ENCODE measurements around the gene SLC17A2.

The SLC17A2 gene

GRCh38 chr6:25893778-25894177, 36.7 kb downstream of the SLC17A2 start:
- H3K79me1 ChIP-seq (ENCODE audit: low read length), result no peaks in the 10 kb centered on the region
- no CpG with 5 or more reads among the region's 6 CpGs for WGBS (ENCODE audit: extremely low coverage, insufficient coverage, low lambda C conversion rate)
- H3K18ac ChIP-seq (ENCODE audit: low read length), result no peak overlapping the region
- no peak overlapping the region for H3K27ac ChIP-seq (ENCODE audit: low read depth, low read length)
- no peaks in the 10 kb centered on the region for H3K36me3 ChIP-seq (ENCODE audit: control insufficient read depth, insufficient read depth, low read length)
- no peak overlapping the region for H3K4ac ChIP-seq (ENCODE audit: low read depth, low read length)
- H3K56ac ChIP-seq (ENCODE audit: low read length), result no peak overlapping the region
- no peak overlapping the region for H2BK5ac ChIP-seq (ENCODE audit: low read length)
- no peak overlapping the region for H2AK5ac ChIP-seq (ENCODE audit: low read length)
- DNase-seq, result no peak
- peaks cover 4% of the 10 kb centered on the region for H3K4me1 ChIP-seq (ENCODE audit: control insufficient read depth, low read depth, low read length)
- no peak overlapping the region for H3K4me2 ChIP-seq (ENCODE audit: low read length)
- no peak overlapping the region for H2BK120ac ChIP-seq (ENCODE audit: low read depth, low read length)
- H3K23ac ChIP-seq (ENCODE audit: low read length), result no peak overlapping the region
- H4K5ac ChIP-seq (ENCODE audit: low read length), result no peak overlapping the region
- H4K8ac ChIP-seq (ENCODE audit: low read depth, low read length), result no peak overlapping the region
- H3K79me2 ChIP-seq (ENCODE audit: control insufficient read depth, insufficient read depth, low read length), result no peaks in the 10 kb centered on the region
- H3K27me3 ChIP-seq (ENCODE audit: insufficient read depth, low read length, poor library complexity), result no peaks in the 10 kb centered on the region
- H2BK15ac ChIP-seq (replicated peaks; ENCODE audit: low read depth), result no peak overlapping the region
- H3K4me3 ChIP-seq (ENCODE audit: low read length), result no peak overlapping the region
- H3K9ac ChIP-seq (ENCODE audit: low read length), result no peak overlapping the region

DNA sequence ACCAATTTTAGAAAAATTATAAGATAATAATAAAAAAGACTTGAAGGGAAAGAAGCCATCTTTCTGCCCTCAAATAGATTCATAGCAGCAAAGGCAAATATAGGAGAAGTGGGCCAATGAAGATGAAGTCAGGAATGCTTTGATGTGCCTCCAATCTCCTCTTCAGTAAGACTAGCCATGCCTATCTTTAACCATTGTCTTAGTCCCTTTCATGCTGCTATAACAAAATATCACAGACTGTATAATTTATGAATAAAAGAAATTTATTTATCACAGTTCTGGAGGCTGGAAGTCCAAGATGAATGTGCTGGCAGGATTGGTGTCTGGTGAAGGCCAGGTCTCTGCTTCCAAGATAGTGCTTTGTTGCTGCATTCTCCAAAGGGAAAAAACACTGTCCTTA, 37.6 kb downstream of the SLC17A2 start:
- Histone ChIP-seq H3K56ac (ENCODE audit: low read length) (no peak overlapping the region), H3K79me1 (ENCODE audit: low read length) (no peaks in the 10 kb centered on the region), H3K36me3 (ENCODE audit: control insufficient read depth, insufficient read depth, low read length) (no peaks in the 10 kb centered on the region), H2BK5ac (ENCODE audit: low read length) (no peak overlapping the region), H3K4me3 (ENCODE audit: low read length) (no peak overlapping the region), H3K27me3 (ENCODE audit: insufficient read depth, low read length, poor library complexity) (no peaks in the 10 kb centered on the region), H3K9ac (ENCODE audit: low read length) (no peak overlapping the region), H3K4ac (ENCODE audit: low read depth, low read length) (no peak overlapping the region), H2AK5ac (ENCODE audit: low read length) (no peak overlapping the region), H2BK15ac (replicated peaks; ENCODE audit: low read depth) (no peak overlapping the region), H3K4me2 (ENCODE audit: low read length) (no peak overlapping the region), H3K18ac (ENCODE audit: low read length) (no peak overlapping the region), H3K23ac (ENCODE audit: low read length) (no peak overlapping the region), H3K27ac (ENCODE audit: low read depth, low read length) (no peak overlapping the region), H4K5ac (ENCODE audit: low read length) (no peak overlapping the region), H2BK120ac (ENCODE audit: low read depth, low read length) (no peak overlapping the region), H3K4me1 (ENCODE audit: control insufficient read depth, low read depth, low read length) (no peaks in the 10 kb centered on the region), H3K79me2 (ENCODE audit: control insufficient read depth, insufficient read depth, low read length) (no peaks in the 10 kb centered on the region), H4K8ac (ENCODE audit: low read depth, low read length) (no peak overlapping the region)
- no peak for DNase-seq

- DNase-seq, result peak; percentile 67
- H2BK120ac ChIP-seq (ENCODE audit: low read depth, low read length), result no peak overlapping the region
- no peak overlapping the region for H2AK5ac ChIP-seq (ENCODE audit: low read length)
- H4K8ac ChIP-seq (ENCODE audit: low read depth, low read length), result no peak overlapping the region
- H3K36me3 ChIP-seq (ENCODE audit: control insufficient read depth, insufficient read depth, low read length), result no peaks in the 10 kb centered on the region
- no peaks in the 10 kb centered on the region for H3K4me1 ChIP-seq (ENCODE audit: control insufficient read depth, low read depth, low read length)
- no peaks in the 10 kb centered on the region for H3K79me1 ChIP-seq (ENCODE audit: low read length)
- no peak overlapping the region for H3K18ac ChIP-seq (ENCODE audit: low read length)
- no peak overlapping the region for H3K27ac ChIP-seq (ENCODE audit: low read depth, low read length)
- no peak overlapping the region for H3K4ac ChIP-seq (ENCODE audit: low read depth, low read length)
- no peak overlapping the region for H3K23ac ChIP-seq (ENCODE audit: low read length)
- H3K9ac ChIP-seq (ENCODE audit: low read length), result no peak overlapping the region
- H3K56ac ChIP-seq (ENCODE audit: low read length), result no peak overlapping the region
- no peaks in the 10 kb centered on the region for H3K79me2 ChIP-seq (ENCODE audit: control insufficient read depth, insufficient read depth, low read length)
- no peak overlapping the region for H3K4me3 ChIP-seq (ENCODE audit: low read length)
- H3K4me2 ChIP-seq (ENCODE audit: low read length), result no peak overlapping the region
- H4K5ac ChIP-seq (ENCODE audit: low read length), result no peak overlapping the region
- H3K27me3 ChIP-seq (ENCODE audit: insufficient read depth, low read length, poor library complexity), result no peaks in the 10 kb centered on the region
- H2BK15ac ChIP-seq (replicated peaks; ENCODE audit: low read depth), result no peak overlapping the region
- WGBS (ENCODE audit: extremely low coverage, insufficient coverage, low lambda C conversion rate), result no CpG with 5 or more reads among the region's 5 CpGs
- H2BK5ac ChIP-seq (ENCODE audit: low read length), result no peak overlapping the region
Measured at GRCh38 chr6:25889877-25890853, 40.3 kb downstream of the SLC17A2 start.

- no peak overlapping the region for H2BK15ac ChIP-seq (replicated peaks; ENCODE audit: low read depth)
Measured at GRCh38 chr6:25888626-25889025, 41.9 kb downstream of the SLC17A2 start.

GRCh38 chr6:25886066-25886465, 44.4 kb downstream of the SLC17A2 start:
- no peaks in the 10 kb centered on the region for H3K79me2 ChIP-seq (ENCODE audit: control insufficient read depth, insufficient read depth, low read length)
- H3K4me1 ChIP-seq (ENCODE audit: control insufficient read depth, low read depth, low read length), result no peaks in the 10 kb centered on the region
- no peak overlapping the region for H3K56ac ChIP-seq (ENCODE audit: low read length)
- no CpG with 5 or more reads among the region's 2 CpGs for WGBS (ENCODE audit: extremely low coverage, insufficient coverage, low lambda C conversion rate)
- no peaks in the 10 kb centered on the region for H3K36me3 ChIP-seq (ENCODE audit: control insufficient read depth, insufficient read depth, low read length)
- H3K18ac ChIP-seq (ENCODE audit: low read length), result no peak overlapping the region
- DNase-seq, result no peak
- H3K27me3 ChIP-seq (ENCODE audit: insufficient read depth, low read length, poor library complexity), result no peaks in the 10 kb centered on the region
- no peak overlapping the region for H3K4me3 ChIP-seq (ENCODE audit: low read length)
- no peak overlapping the region for H3K4me2 ChIP-seq (ENCODE audit: low read length)
- H3K23ac ChIP-seq (ENCODE audit: low read length), result no peak overlapping the region
- no peak overlapping the region for H2BK15ac ChIP-seq (replicated peaks; ENCODE audit: low read depth)
- no peak overlapping the region for H3K27ac ChIP-seq (ENCODE audit: low read depth, low read length)
- no peak overlapping the region for H3K9ac ChIP-seq (ENCODE audit: low read length)
- H2AK5ac ChIP-seq (ENCODE audit: low read length), result no peak overlapping the region
- no peak overlapping the region for H2BK120ac ChIP-seq (ENCODE audit: low read depth, low read length)
- H3K79me1 ChIP-seq (ENCODE audit: low read length), result no peaks in the 10 kb centered on the region
- H4K5ac ChIP-seq (ENCODE audit: low read length), result no peak overlapping the region
- H4K8ac ChIP-seq (ENCODE audit: low read depth, low read length), result no peak overlapping the region
- H2BK5ac ChIP-seq (ENCODE audit: low read length), result no peak overlapping the region
- H3K4ac ChIP-seq (ENCODE audit: low read depth, low read length), result no peak overlapping the region

More at GRCh38 chr6:25888626-25889025, 41.9 kb downstream of the SLC17A2 start:
- Histone ChIP-seq H3K4me1 (ENCODE audit: control insufficient read depth, low read depth, low read length) (no peaks in the 10 kb centered on the region), H3K9ac (ENCODE audit: low read length) (no peak overlapping the region), H3K18ac (ENCODE audit: low read length) (no peak overlapping the region), H4K5ac (ENCODE audit: low read length) (no peak overlapping the region), H3K4me3 (ENCODE audit: low read length) (no peak overlapping the region), H3K56ac (ENCODE audit: low read length) (no peak overlapping the region), H2BK5ac (ENCODE audit: low read length) (no peak overlapping the region), H3K36me3 (ENCODE audit: control insufficient read depth, insufficient read depth, low read length) (no peaks in the 10 kb centered on the region), H3K4me2 (ENCODE audit: low read length) (no peak overlapping the region), H3K79me1 (ENCODE audit: low read length) (no peaks in the 10 kb centered on the region), H4K8ac (ENCODE audit: low read depth, low read length) (no peak overlapping the region), H3K79me2 (ENCODE audit: control insufficient read depth, insufficient read depth, low read length) (no peaks in the 10 kb centered on the region), H3K4ac (ENCODE audit: low read depth, low read length) (no peak overlapping the region), H2BK120ac (ENCODE audit: low read depth, low read length) (no peak overlapping the region), H3K27me3 (ENCODE audit: insufficient read depth, low read length, poor library complexity) (no peaks in the 10 kb centered on the region), H3K27ac (ENCODE audit: low read depth, low read length) (no peak overlapping the region), H2AK5ac (ENCODE audit: low read length) (no peak overlapping the region), H3K23ac (ENCODE audit: low read length) (no peak overlapping the region)
- no CpG with 5 or more reads among the region's 2 CpGs for WGBS (ENCODE audit: extremely low coverage, insufficient coverage, low lambda C conversion rate)
- DNase-seq, result no peak

- no peak overlapping the region for H2BK15ac ChIP-seq (replicated peaks; ENCODE audit: low read depth)
- H3K23ac ChIP-seq (ENCODE audit: low read length), result no peak overlapping the region
- H3K27ac ChIP-seq (ENCODE audit: low read depth, low read length), result no peak overlapping the region
- H2AK5ac ChIP-seq (ENCODE audit: low read length), result no peak overlapping the region
- H3K4me2 ChIP-seq (ENCODE audit: low read length), result no peak overlapping the region
- no peak overlapping the region for H2BK120ac ChIP-seq (ENCODE audit: low read depth, low read length)
- no peak overlapping the region for H4K5ac ChIP-seq (ENCODE audit: low read length)
- no peak for DNase-seq
- no peaks in the 10 kb centered on the region for H3K4me1 ChIP-seq (ENCODE audit: control insufficient read depth, low read depth, low read length)
- H3K79me1 ChIP-seq (ENCODE audit: low read length), result no peaks in the 10 kb centered on the region
- H3K27me3 ChIP-seq (ENCODE audit: insufficient read depth, low read length, poor library complexity), result no peaks in the 10 kb centered on the region
- no CpG with 5 or more reads among the region's 2 CpGs for WGBS (ENCODE audit: extremely low coverage, insufficient coverage, low lambda C conversion rate)
- no peak overlapping the region for H3K56ac ChIP-seq (ENCODE audit: low read length)
- no peaks in the 10 kb centered on the region for H3K36me3 ChIP-seq (ENCODE audit: control insufficient read depth, insufficient read depth, low read length)
- H3K18ac ChIP-seq (ENCODE audit: low read length), result no peak overlapping the region
- no peak overlapping the region for H3K4me3 ChIP-seq (ENCODE audit: low read length)
- no peaks in the 10 kb centered on the region for H3K79me2 ChIP-seq (ENCODE audit: control insufficient read depth, insufficient read depth, low read length)
- no peak overlapping the region for H3K9ac ChIP-seq (ENCODE audit: low read length)
- H4K8ac ChIP-seq (ENCODE audit: low read depth, low read length), result no peak overlapping the region
- H3K4ac ChIP-seq (ENCODE audit: low read depth, low read length), result no peak overlapping the region
- H2BK5ac ChIP-seq (ENCODE audit: low read length), result no peak overlapping the region
Measured at GRCh38 chr6:25883991-25884390, 46.5 kb downstream of the SLC17A2 start.

All from mesendoderm (in vitro differentiated cells).